Heart left ventricle (tissue), 16 donors: ENCODE measurements around the gene ABCD4. TPM values are rescaled to one million over a fixed set of nuclear protein-coding genes. Genes with fewer than 3 reads are reported as not detected.

ENCODE experiments used
- ATAC-seq, 4 donors: fragments of 200-7000 bp; cut with Tn5 transposase; one replicate each; pipeline ENCODE4 v1.9.1; 2020 to 2022; ENCODE audit warnings: moderate library complexity in 4 of 4, mild to moderate bottlenecking in 3 of 4, moderate number of reproducible peaks in 1 of 4
- DNase-seq, 5 donors: peaks; one replicate each; pipeline ENCODE4 v3.0.0-alpha.2; 2020
- H3K27ac ChIP-seq, 12 donors: fragments of 200-600 bp; sonication (generic) in 4 of 12; one replicate each; pipeline versions ENCODE4 v1.5.0 to v1.8.0; 2016 to 2022; ENCODE audit warnings: mild to moderate bottlenecking in 2 of 12
- H3K27me3 ChIP-seq, 9 donors: fragments of 200-600 bp; sonication (generic) in 2 of 9; one replicate each; pipeline versions ENCODE4 v1.5.1 to v1.8.0; 2016 to 2022; ENCODE audit warnings: mild to moderate bottlenecking in 3 of 9
- H3K36me3 ChIP-seq, 9 donors: fragments of 200-600 bp; sonication (generic) in 2 of 9; one replicate each; pipeline versions ENCODE4 v1.5.0 to v1.8.0; 2018 to 2022; ENCODE audit warnings: mild to moderate bottlenecking in 2 of 9
- H3K4me1 ChIP-seq, 12 donors: fragments of 200-600 bp; sonication (generic) in 4 of 12; one replicate each; pipeline versions ENCODE4 v1.5.0 to v1.8.0; 2016 to 2022; ENCODE audit warnings: mild to moderate bottlenecking in 3 of 12
- H3K4me3 ChIP-seq, 12 donors: fragments of 200-600 bp; sonication (generic) in 4 of 12; one replicate each; pipeline versions ENCODE4 v1.5.0 to v1.8.0; 2017 to 2022; ENCODE audit warnings: mild to moderate bottlenecking in 9 of 12, moderate library complexity in 4 of 12
- H3K9me3 ChIP-seq, 12 donors: fragments of 200-600 bp; sonication (generic) in 4 of 12; one replicate each; pipeline versions ENCODE4 v1.5.0 to v1.8.0; 2016 to 2022; ENCODE audit warnings: mild to moderate bottlenecking in 1 of 12
- POLR2A ChIP-seq, 2 donors: fragments of 450-650 bp; IDR thresholded peaks; one replicate each; pipeline ENCODE4 v1.6.1; 2017; ENCODE audit warnings: antibody characterized with exemption in 2 of 2, mild to moderate bottlenecking in 2 of 2, moderate library complexity in 2 of 2
- WGBS, 4 donors: extraction: QIAGEN DNeasy Blood & Tissue Kit in 2 of 4; methylation state at CpG; one replicate each; pipeline versions ENCODE4 v1.1.5 to v1.1.7; 2013 to 2018; 5-methylcytosine and 5-hydroxymethylcytosine counted together
- intact Hi-C, 10 donors: fragments of 100-400 bp; cut with DNase I; formaldehyde crosslinking; loops; one replicate each; pipeline versions ENCODE4 v1.11.1 to v1.14.2; 2022
- polyA plus RNA-seq, 2 donors: library from polyadenylated mRNA; stranded (reverse); fragments of 200-250 nt; gene quantifications; one replicate each; pipeline ENCODE4 v1.2.3, GENCODE V29; 2013
- total RNA-seq, 9 donors: library from RNA; depleted of rRNA in 2 of 9; stranded (reverse); fragments of >200 nt in 2 of 9; fragmentation: NEBNext Ultra II Directional in 3 of 9; extraction: Animal tissue kit (Norgen Biotek cat#: 25700) in 3 of 9; gene quantifications; one replicate each; pipeline versions ENCODE4 v1.1.0 to v1.2.4, GENCODE V29; 2016 to 2023
- TF ChIP-seq, protein P1 (sequence below), 12 donors: fragments of 200-600 bp; sonication (generic) in 4 of 12; IDR thresholded peaks; one replicate each; pipeline versions ENCODE4 v1.5.0 to v1.8.0; 2018 to 2022; ENCODE audit warnings: antibody characterized with exemption in 12 of 12, mild to moderate bottlenecking in 5 of 12
- donor health status: ischemic (EF 13 %, LVEDD 7.1; RV severe dilation, severe dysfunction).
- donor health status: healthy with polysubstance abuse.
- donor health status: DM: no; HTN: yes; CAD: no.
- donor health status: DM: no; HTN: no; CAD: no.
- donor health status: ischemic (EF 25% LVEDD 6.9; RV normal size, moderate dysfunction).
- donor health status: ischemic (EF 25% LVEDD 5.7; RV mildly dilated, moderate dysfunction).
- donor health status: healthy.
- donor health status: DM: yes; HTN: yes; CAD: no.
- donor health status: ischemic (EF 35%, LVEDD 5.7; RV mildly dilated, moderate dysfunction).
- donor health status: nonischemic (EF 11% LVEDD 7.7; RV severe dilation, severe dysfunction).
- donor health status: DM: yes; HTN: yes; CAD: no.
- donor health status: PGD.
- donor health status: ischemic (EF 29% LVEDD 5.4; RV normal size, mild dysfunction).
- donor health status: nonischemic (EF 23%, LVEDD 6.1; RV moderate dilation, normal function).

Gene ABCD4
- total and polyA plus RNA-seq, 11 donors = 11.2 to 42.9 (median 22.3) TPM

DNA sequence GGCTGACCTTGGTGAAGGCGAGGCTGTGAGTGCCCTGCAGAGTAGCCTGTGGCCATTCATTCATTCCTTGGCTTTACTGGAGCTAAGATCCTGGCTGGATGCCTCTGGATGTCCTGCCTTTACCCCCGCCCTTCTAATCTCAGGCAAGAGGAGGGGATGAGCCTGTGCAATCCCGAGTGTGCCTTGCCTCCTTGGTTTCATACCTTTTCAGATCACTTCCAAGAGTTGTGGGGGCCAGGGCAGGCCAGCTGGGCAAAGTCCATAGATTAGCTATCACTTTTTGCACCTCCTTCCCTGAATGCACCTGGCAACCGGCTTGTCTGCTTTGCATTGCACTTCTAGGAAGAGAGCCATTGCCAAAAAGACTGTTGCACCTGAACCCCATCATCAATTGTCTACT, 47.0 kb upstream of the ABCD4 start:
- Histone ChIP-seq H3K36me3 (no peaks in the 10 kb centered on the region), H3K27me3 (peaks cover 0 to 44% (median 5%) of the 10 kb centered on the region in 9 donors), H3K4me1 (no peaks in the 10 kb centered on the region), H3K4me3 (no peak overlapping the region), H3K27ac (no peak overlapping the region), H3K9me3 (no peaks in the 10 kb centered on the region)
- DNase-seq (no peak), ATAC-seq (no peak)
- 46 to 55% (median 52%) methylated on average over 4 of the region's 4 CpGs for WGBS, 4 donors
- TF ChIP-seq POLR2A (IDR thresholded peaks at IDR 0.05) = no peak
- TF ChIP-seq, protein P1, sequence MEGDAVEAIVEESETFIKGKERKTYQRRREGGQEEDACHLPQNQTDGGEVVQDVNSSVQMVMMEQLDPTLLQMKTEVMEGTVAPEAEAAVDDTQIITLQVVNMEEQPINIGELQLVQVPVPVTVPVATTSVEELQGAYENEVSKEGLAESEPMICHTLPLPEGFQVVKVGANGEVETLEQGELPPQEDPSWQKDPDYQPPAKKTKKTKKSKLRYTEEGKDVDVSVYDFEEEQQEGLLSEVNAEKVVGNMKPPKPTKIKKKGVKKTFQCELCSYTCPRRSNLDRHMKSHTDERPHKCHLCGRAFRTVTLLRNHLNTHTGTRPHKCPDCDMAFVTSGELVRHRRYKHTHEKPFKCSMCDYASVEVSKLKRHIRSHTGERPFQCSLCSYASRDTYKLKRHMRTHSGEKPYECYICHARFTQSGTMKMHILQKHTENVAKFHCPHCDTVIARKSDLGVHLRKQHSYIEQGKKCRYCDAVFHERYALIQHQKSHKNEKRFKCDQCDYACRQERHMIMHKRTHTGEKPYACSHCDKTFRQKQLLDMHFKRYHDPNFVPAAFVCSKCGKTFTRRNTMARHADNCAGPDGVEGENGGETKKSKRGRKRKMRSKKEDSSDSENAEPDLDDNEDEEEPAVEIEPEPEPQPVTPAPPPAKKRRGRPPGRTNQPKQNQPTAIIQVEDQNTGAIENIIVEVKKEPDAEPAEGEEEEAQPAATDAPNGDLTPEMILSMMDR (IDR thresholded peaks at IDR 0.05) = no peak
- intact Hi-C loops = no loop called here

DNA sequence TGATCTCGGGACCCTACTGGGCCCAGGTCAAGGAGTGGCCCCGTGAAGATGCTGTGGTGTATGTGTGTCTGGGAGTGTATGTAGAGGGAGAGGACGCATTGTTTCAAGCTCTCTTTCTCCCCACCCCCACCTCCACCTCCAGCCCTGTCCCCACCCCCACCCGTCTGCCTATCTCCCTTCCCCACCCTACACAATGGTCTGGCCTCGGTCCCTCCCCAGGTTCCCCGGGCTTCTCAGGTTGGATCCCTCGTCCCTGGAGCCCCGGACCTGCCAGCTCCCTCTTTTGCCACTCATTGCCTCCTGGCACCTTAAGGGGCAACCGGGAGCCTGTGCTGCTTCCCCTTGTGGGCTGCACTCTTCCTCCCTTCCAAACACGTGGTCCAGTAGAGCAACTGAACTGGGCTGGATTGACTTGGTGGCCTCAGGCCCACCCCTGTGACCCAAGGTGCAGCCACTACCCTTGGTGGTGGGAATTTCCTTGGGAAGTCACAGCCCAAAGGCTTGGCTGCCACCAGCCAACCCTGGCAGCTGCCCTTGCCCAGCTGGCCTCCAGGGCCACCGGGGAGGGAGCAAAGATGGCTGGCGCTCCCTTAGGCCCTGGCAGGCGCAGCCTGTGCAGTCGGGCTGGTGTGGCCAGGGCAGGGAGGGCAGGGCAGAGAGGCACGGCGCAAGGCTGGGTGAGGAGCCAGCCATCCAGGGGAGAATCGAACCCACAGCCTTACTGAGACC, 46.2 kb upstream of the ABCD4 start:
- intact Hi-C loops = no loop called here
- H3K27ac ChIP-seq = no peak overlapping the region
- H3K4me3 ChIP-seq = no peak overlapping the region
- no peaks in the 10 kb centered on the region for H3K9me3 ChIP-seq
- WGBS, 4 donors = 49 to 62% (median 50%) methylated on average over 15 to 17 of the region's 17 CpGs
- H3K4me1 ChIP-seq = no peaks in the 10 kb centered on the region
- ATAC-seq (no peak), DNase-seq (no peak)
- H3K36me3 ChIP-seq = no peaks in the 10 kb centered on the region
- TF ChIP-seq POLR2A (IDR thresholded peaks at IDR 0.05) = no peak
- H3K27me3 ChIP-seq = peaks cover 0 to 38% (median 5%) of the 10 kb centered on the region in 9 donors

DNA sequence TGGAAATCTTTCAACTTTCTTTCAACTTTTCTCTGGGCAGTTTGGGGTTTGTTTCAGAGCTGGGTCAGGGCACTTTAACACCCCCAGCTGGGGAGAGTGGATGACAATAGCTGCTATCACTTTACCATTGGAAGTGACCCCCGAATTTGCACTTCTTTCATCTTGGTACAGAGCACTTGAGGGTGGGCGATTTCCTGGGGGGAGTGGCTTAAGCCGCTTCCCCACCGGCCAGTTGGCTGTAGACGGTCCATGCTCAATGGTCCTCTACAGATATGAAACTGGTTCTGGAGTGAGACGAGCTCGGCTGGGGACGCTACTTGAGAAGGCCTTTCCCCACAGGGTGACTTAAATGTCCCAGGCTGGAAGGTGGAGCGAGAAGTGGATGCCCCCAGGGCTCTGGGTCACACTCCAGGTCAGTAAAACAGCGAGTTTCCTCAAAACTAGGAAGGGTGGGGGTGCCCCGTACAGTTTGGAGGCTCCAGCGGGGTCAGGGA, 45.6 kb upstream of the ABCD4 start, which contains the start of gene VRTN:
TSS of gene VRTN (plus strand) at position 231 of the 494 bp plus-strand sequence. CDS start 8,313 bp downstream, outside the sequence.
- ATAC-seq = no peak
- no peak within 1 kb of the TSS for H3K4me3 ChIP-seq
- H3K4me1 ChIP-seq = no peaks in the 10 kb centered on the region
- DNase-seq = no peak
- WGBS, 4 donors = 45 to 52% (median 50%) methylated on average over 12 of the region's 12 CpGs
- TF ChIP-seq, protein P1 (IDR thresholded peaks at IDR 0.05) = no peak
- no peak for TF ChIP-seq POLR2A (IDR thresholded peaks at IDR 0.05)
- no peaks in the 10 kb centered on the region for H3K36me3 ChIP-seq
- H3K9me3 ChIP-seq = no peaks in the 10 kb centered on the region
- H3K27ac ChIP-seq = no peak within 1 kb of the TSS
- H3K27me3 ChIP-seq = peaks cover 0 to 36% (median 5%) of the 10 kb centered on the region in 9 donors
- intact Hi-C loops = no loop called here

DNA sequence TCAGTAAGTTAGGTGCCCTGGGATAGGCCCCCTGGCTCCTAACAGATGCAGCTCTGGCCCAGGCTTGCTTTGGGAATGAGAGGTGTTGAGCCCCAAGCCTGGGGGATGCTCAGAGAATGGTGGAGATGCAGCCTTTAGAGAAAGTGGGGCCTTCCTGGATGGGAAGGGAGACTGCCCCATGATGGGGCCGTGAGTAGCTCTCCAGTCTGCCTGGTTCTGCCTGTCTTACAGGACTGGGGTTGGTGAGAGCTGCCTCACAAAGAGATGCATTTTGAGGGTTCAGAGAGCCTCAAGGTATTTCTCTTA, 45.0 kb upstream of the ABCD4 start:
- DNase-seq = no peak
- Histone ChIP-seq H3K36me3 (no peaks in the 10 kb centered on the region), H3K27me3 (peaks cover 0 to 36% (median 5%) of the 10 kb centered on the region in 9 donors), H3K4me3 (no peak overlapping the region), H3K27ac (no peak overlapping the region), H3K9me3 (no peaks in the 10 kb centered on the region), H3K4me1 (no peaks in the 10 kb centered on the region)
- 25 to 73% (median 45%) methylated on average over 1 of the region's 1 CpG for WGBS, 4 donors
- intact Hi-C loops = no loop called here
- no peak for ATAC-seq
- no peak for TF ChIP-seq POLR2A (IDR thresholded peaks at IDR 0.05)
- TF ChIP-seq, protein P1 (IDR thresholded peaks at IDR 0.05) = no peak
